Kidney tubule cell (primary cell): ENCODE measurements around the gene LAMA3.

Experiments used
- DNase-seq: peaks from one replicate; pipeline ENCODE4 v3.0.0-alpha.2; 2018; ENCODE audit warnings: low spot score

Gene LAMA3

GRCh38 chr18:23779696-23780303 is 90.5 kb downstream of the LAMA3 start:
- DNase-seq = peak; percentile 76

- DNase-seq = peak; percentile 96
Measured at GRCh38 chr18:23784832-23785245, 95.6 kb downstream of the LAMA3 start.

DNA sequence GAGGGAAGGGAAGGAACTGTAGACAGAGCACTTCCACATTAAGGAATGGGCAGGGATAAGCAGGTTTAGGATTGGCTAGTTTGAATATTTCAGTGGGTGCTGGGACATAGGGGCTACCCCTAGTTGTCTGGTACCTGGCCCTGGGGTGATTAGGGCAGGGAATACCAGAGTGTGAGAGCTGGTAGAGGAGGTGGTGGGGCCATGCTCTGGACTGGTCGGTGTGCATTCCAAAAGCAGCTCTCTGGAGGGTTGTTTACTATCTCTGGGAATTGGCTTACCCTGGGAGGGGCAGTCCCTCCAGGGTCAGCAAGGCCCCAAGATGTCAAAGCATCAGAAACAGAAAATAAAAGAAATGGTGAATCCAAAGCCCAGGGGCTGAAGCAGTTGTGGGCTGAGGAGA is 103.8 kb downstream of the LAMA3 start:
- DNase-seq = no peak

- no peak for DNase-seq
Measured at GRCh38 chr18:23793985-23794867, 105.0 kb downstream of the LAMA3 start.

DNA sequence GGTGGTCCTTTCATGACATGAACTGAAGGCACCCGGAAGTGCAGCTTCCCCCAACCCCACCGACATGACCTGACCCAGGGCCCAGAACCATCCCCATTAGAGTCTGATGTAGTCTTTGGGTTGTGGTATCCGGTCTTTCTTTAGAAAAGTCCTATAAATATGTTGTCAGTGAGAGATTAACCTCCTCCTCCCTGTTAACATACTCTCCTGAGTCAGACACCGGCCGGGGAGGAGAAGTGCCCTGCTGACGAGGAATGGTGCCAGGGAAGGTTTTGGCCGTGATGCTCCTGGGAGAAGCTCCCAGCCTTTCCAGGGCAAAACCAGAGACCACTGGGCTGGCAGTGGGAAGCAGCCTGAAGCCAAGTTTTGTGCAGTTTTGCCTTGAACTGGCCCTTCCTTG is 109.0 kb downstream of the LAMA3 start:
- DNase-seq = no peak

- DNase-seq = no peak
Measured at GRCh38 chr18:23798824-23799223, 109.6 kb downstream of the LAMA3 start.

DNA sequence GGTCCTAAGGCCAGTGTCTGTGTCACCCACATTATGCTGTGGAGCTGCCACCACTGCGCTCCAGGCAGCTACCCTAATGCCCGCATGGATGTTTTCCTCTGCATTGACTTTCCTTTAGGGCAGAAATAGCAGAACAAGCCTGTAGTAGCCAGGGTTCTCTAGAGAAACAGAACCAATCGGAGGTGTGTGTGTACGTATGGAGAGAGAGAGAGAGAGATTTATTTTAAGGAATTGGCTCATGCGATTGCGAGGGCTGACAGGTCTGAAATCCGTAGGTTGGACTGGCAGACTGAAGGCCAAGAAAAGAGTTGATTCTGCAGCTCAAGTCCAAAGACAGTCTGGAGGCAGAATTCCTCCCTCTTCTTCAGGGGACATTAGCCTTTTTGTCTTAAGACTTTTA is 110.3 kb downstream of the LAMA3 start:
- DNase-seq = no peak

GRCh38 chr18:23800902-23801301 is 111.6 kb downstream of the LAMA3 start:
- no peak for DNase-seq

DNA sequence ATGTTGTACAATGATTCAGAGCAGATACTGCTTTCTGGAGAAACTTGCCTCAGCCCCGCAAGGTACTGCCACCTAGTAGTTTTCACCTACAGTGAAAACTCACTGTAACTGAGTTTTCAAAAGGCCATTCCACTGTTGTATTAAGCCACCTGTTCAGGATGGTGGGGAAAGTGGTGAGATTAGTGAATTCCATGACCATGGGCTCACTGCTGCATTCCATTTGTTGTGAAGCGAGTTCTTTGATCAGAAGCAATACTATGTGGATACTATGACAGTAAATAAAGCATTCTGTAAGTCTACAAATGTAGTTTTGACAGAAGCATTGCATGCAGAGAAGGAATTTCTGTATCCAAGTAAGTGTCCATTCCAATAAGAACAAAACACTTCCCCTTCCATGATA is 113.6 kb downstream of the LAMA3 start:
- no peak for DNase-seq

- no peak for DNase-seq
Measured at GRCh38 chr18:23803755-23804154, 114.5 kb downstream of the LAMA3 start.

- DNase-seq = peak; percentile 48
Measured at GRCh38 chr18:23805898-23806297, 116.6 kb downstream of the LAMA3 start.

DNA sequence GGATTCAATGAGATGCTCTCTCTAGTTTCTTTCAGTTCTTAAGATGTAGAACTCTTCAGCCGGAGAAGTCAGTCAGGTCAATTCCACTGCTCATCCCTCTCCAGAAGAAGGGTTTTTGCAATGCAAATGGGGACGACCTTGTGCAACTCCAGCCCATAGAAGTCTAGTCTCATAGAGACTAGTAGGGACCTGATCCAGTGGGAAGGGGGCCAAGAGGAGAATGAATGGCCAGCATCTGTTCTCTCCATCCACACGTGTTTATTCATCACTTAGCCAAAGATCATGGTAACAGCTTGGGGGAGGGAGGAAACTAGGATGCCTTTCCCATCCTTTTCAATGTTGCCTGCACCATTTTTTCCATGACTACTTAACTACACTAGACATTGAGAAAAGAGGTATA is 120.2 kb downstream of the LAMA3 start:
- no peak for DNase-seq

DNA sequence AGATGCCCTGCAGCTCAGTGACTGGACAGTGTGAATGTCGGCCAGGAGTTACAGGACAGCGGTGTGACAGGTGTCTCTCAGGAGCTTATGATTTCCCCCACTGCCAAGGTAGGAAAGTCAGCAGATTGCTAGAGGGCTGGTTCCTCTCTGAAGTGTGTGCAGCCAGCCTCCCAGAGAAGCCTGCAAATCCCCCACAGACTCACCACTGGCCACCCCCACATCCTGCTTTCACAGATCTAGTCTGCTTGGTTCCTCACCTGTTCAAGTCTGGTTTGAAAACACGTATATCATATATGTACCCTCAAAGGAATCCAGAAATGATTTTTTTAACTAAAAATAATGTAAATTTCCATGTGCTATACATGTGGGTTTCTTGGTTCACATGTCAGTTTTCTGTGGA is 121.1 kb downstream of the LAMA3 start:
- no peak for DNase-seq

DNA sequence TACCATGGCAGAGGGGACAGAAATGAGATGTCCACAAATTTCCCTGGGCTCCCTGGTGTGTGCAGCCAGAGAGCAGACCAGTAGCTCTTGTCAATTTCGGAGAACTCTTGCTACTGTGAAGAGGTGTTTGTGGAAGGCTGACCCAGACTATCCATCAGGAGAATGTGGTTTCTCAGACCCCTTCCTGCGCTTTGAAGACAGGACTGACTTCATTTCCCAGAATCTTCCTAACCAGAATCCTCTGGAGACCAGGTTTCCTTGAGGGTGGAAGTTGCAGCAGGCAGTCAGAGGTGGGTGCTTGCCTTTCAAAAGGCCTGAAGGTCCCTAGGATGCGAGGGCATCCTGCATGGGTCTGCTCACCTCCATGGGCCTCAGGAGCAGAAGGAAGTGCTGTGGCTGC is 121.9 kb downstream of the LAMA3 start:
- DNase-seq = no peak

DNA sequence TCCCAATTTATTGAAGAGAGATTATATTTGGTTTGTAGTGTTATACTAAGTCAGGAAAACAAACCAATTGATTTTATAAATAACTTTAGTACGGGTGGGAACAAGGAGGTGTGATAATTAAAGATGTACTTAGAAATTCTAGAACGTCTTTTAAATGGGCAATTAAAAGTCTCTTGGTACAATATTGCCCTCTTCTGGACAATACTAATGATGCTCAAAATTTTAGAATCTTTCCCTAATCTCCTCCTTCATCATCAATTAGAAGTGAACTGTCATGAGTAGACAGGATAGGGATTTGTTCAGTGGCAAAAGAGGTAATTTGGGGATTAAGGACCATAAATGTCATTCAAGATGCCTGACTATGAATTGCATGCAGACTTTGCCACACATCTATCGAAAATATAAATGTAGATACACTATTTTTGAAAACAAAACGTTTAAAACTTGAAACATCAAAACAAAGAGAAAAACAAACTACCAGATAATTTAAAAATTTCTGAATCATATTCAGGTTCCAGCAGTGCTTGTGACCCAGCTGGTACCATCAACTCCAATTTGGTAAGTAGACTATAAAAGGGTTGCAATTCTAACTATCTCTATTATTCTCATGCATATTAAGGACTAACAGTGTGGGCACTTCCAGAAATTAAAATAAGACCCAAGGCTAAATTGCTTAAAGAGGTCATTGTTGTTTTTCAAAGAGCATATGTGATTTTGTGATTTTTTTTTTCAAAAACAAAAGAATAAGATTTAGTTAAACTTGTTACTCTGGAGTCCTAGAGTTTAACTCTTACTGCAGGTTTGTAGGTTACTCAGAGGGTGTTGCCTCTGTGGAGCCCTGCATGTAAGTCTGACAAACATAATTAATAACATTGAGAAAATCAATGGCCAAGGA is 123.5 kb downstream of the LAMA3 start:
- DNase-seq = peak; percentile 45

- no peak for DNase-seq
Measured at GRCh38 chr18:23814991-23815614, 125.8 kb downstream of the LAMA3 start.

DNA sequence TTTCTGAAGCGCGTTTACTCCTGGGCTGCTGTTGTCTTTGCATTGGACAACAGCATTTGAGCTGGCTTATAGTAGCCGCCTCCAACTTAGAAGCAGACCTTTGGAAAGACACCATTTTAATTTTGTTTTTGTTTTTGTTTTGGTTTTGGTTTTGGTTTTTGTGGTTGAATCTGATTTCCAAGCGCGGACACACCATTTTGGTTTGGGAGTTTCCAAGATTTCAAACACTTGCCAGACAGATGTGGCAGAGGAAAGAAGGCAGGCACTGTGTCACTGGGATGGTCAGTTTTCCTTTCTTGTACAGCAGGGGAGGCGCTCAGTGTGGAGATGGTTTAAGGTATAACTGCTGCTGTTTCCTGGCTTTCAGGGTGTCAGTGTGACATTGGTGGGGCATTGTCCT is 126.8 kb downstream of the LAMA3 start:
- DNase-seq = no peak

DNA sequence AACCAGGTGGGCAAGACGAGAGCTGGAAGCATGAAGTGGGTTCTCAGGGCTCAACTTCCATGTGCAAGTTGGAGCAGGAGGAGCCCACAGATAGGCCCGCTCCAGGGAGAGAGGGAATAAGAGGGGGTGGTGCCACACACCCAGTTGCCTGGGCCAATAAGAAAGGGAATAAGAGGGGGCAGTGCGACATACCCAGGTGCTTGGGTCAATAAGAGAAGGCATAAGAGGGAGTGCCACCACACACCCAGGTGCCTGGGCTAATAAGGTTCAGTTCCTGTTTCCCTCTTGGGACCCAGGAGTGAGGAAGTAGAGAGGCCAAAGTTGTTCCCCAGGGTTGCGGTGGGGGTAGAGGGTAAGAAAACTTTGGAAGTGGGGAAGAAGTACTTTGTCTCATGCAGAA is 127.5 kb downstream of the LAMA3 start:
- no peak for DNase-seq

DNA sequence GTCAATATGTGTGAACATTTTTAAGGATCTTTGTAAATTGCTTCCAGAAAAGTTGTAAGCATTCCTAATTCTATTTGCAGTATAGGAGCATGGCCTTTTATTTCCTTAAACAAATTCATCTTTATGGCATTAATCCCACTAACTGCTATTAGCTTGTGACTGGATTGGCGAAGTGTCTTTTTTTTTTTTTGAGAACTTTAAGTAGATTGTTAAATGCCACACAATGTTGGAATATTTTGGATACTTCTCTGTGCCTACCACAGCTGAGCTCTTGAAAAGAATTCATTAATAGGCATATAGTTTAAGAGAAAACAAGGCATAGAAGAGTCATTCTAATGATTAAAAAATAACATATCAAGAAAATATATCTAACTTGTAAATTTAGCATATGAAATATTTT is 129.7 kb downstream of the LAMA3 start:
- DNase-seq = no peak

DNA sequence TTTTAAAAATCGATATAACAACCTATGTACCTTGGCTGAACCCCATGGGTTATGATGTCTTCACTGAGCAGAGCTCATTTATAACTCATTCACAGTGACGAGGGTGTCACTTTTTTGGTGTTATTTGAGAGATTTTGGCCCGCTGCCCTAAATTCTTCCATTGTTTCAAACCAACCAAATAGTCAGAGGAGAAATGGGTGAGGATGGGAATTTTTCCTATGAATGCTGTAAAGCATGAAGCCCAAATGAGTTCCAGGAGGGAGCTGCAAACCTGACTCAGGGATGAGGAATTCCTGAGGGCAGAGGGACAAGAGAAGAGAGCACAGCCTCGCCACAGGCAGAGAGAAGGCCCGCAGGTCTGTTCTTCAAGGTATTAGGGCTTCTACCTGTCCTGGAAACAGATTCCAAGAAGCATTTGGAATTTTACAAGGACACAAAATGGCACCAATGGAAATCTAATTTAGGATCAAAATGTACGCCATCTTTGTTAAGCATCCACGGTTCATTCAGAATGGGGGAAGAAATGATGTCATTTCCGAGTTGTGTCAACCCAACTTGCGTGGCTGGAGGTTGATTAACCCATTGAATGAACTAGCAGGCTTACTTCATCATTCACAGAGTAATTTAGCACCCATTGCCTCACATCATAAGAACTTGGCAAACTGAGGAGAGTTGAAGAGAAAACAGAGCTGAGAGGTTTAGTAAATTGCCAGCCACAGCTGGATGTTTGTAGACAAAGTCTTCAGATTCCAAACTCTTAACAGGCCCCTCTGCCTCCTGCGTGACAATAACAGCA is 133.5 kb downstream of the LAMA3 start:
- peak; percentile 96 for DNase-seq

GRCh38 chr18:23824240-23824639 is 135.0 kb downstream of the LAMA3 start:
- DNase-seq = peak; percentile 22
